Hepatocyte (in vitro differentiated cells): ENCODE data around the gene ABCF1. TPM values are rescaled to one million over a fixed set of nuclear protein-coding genes. Genes with fewer than 3 reads are reported as not detected.

Source experiments
- DNase-seq: peaks from one replicate; pipeline ENCODE4 v3.0.0-alpha.2; 2016; ENCODE audit warnings: low spot score
- H2AFZ ChIP-seq: fragments of 200-600 bp; sonication (generic); 2 replicates; pipeline ENCODE4 v1.6.0; 2016; ENCODE audit warnings: antibody characterized with exemption, mild to moderate bottlenecking
- H3K27ac ChIP-seq: fragments of 200-600 bp; sonication (generic); 2 replicates; pipeline ENCODE4 v1.5.1; 2016; ENCODE audit warnings: mild to moderate bottlenecking
- H3K27me3 ChIP-seq: fragments of 200-600 bp; sonication (generic); 2 replicates; pipeline ENCODE4 v1.6.1; 2016
- H3K36me3 ChIP-seq: fragments of 200-600 bp; sonication (generic); replicated peaks from 2 replicates; pipeline ENCODE4 v1.5.1; 2016; ENCODE audit warnings: low read depth; ENCODE audit not compliant: insufficient read depth
- H3K4me1 ChIP-seq: fragments of 200-600 bp; sonication (generic); 2 replicates; pipeline ENCODE4 v1.5.1; 2016; ENCODE audit warnings: mild to moderate bottlenecking, moderate library complexity; ENCODE audit not compliant: insufficient read depth
- H3K4me2 ChIP-seq: fragments of 200-600 bp; sonication (generic); 2 replicates; pipeline ENCODE4 v1.6.0; 2016
- H3K4me3 ChIP-seq: fragments of 200-600 bp; sonication (generic); 2 replicates; pipeline ENCODE4 v1.5.1; 2016; ENCODE audit warnings: mild to moderate bottlenecking
- H3K79me2 ChIP-seq: fragments of 200-600 bp; sonication (generic); 2 replicates; pipeline ENCODE4 v1.6.0; 2017; ENCODE audit warnings: mild to moderate bottlenecking
- H3K9me2 ChIP-seq: fragments of 200-600 bp; sonication (generic); replicated peaks from 2 replicates; pipeline ENCODE4 v1.6.0; 2017; ENCODE audit warnings: mild to moderate bottlenecking; ENCODE audit not compliant: insufficient read depth
- H3K9me3 ChIP-seq: fragments of 200-600 bp; sonication (generic); 2 replicates; pipeline ENCODE4 v1.5.1; 2016; ENCODE audit warnings: low read depth, mild to moderate bottlenecking
- H4K20me1 ChIP-seq: fragments of 200-600 bp; sonication (generic); 2 replicates; pipeline ENCODE4 v1.6.0; 2016; ENCODE audit warnings: mild to moderate bottlenecking; ENCODE audit not compliant: insufficient read depth, poor library complexity, severe bottlenecking
- CTCF ChIP-seq: fragments of 200-600 bp; sonication (generic); IDR thresholded peaks from 2 replicates; pipeline ENCODE4 v1.5.1; 2016; ENCODE audit warnings: antibody characterized with exemption, mild to moderate bottlenecking; ENCODE audit not compliant: poor library complexity
- EZH2 ChIP-seq: fragments of 200-600 bp; sonication (generic); IDR thresholded peaks from 2 replicates; pipeline ENCODE4 v1.6.1; 2016; ENCODE audit warnings: antibody characterized with exemption, mild to moderate bottlenecking, borderline replicate concordance
- EZH2phosphoT487 ChIP-seq: fragments of 200-600 bp; sonication (generic); IDR thresholded peaks from one replicate; pipeline ENCODE4 v1.6.1; 2018; ENCODE audit warnings: antibody characterized with exemption, mild to moderate bottlenecking, low read depth, moderate library complexity; ENCODE audit not compliant: unreplicated experiment, severe bottlenecking
- WGBS: methylation state at CpG from one replicate; pipeline ENCODE4 v1.1.6; 2016; ENCODE audit warnings: low lambda C conversion rate; ENCODE audit errors: missing lambda C conversion rate; 5-methylcytosine and 5-hydroxymethylcytosine counted together
- polyA plus RNA-seq: library from polyadenylated mRNA; unstranded; fragments of >200 nt; fragmentation: Nextera tagmentation; extraction: Ambion mirVana; gene quantifications from 2 replicates; pipeline ENCODE4 v1.2.1, GENCODE V29; 2016
- total RNA-seq: library from RNA; depleted of rRNA; stranded (reverse); fragments of >200 nt; gene quantifications from 2 replicates; pipeline ENCODE4 v1.2.3, GENCODE V29; 2014

The ABCF1 gene
- total and polyA plus RNA-seq, 2 experiments from 2014 or later = 36.5 to 62.0 TPM

GRCh38 chr6:30616811-30617564, 45.7 kb downstream of the ABCF1 start, which contains the start of gene PPP1R10:
Gene PPP1R10 (minus strand): TSS chr6:30617243. CDS start chr6:30609944, 7,299 bp downstream.
- H3K4me2 ChIP-seq = peak within 1 kb of the TSS; percentile 90
- H3K9me2 ChIP-seq = no peaks in the 10 kb centered on the region
- H3K27ac ChIP-seq = peak within 1 kb of the TSS; percentile 98
- H3K36me3 ChIP-seq = peaks cover 6% of the 10 kb centered on the region
- peak; percentile 100 for DNase-seq
- no peaks in the 10 kb centered on the region for H3K27me3 ChIP-seq
- TF ChIP-seq EZH2phosphoT487 = no peak
- no peak for TF ChIP-seq EZH2
- TF ChIP-seq CTCF = no peak
- peaks cover 14% of the 10 kb centered on the region for H4K20me1 ChIP-seq
- H3K9me3 ChIP-seq = no peaks in the 10 kb centered on the region
- H3K4me1 ChIP-seq = peaks cover 18% of the 10 kb centered on the region
- H2AFZ ChIP-seq = peak within 1 kb of the TSS; percentile 24
- under 1% methylated on average over 40 of the region's 40 CpGs for WGBS
- peaks cover 37% of the 10 kb centered on the region for H3K79me2 ChIP-seq
- H3K4me3 ChIP-seq = peak within 1 kb of the TSS; percentile 81

GRCh38 chr6:30617565-30618269, 46.5 kb downstream of the ABCF1 start, which contains the start of gene MRPS18B:
Gene MRPS18B (plus strand): TSS chr6:30617840. CDS start chr6:30617866, 26 bp downstream.
- Histone ChIP-seq H3K36me3 (peaks cover 6% of the 10 kb centered on the region), H3K27ac (peak within 1 kb of the TSS; percentile 98), H3K4me3 (peak within 1 kb of the TSS; percentile 81), H3K9me2 (no peaks in the 10 kb centered on the region), H3K79me2 (peaks cover 37% of the 10 kb centered on the region), H3K27me3 (no peaks in the 10 kb centered on the region), H3K9me3 (no peaks in the 10 kb centered on the region), H4K20me1 (peaks cover 14% of the 10 kb centered on the region), H3K4me1 (peaks cover 18% of the 10 kb centered on the region), H2AFZ (peak within 1 kb of the TSS; percentile 24), H3K4me2 (peak within 1 kb of the TSS; percentile 90)
- DNase-seq = peak; percentile 98
- TF ChIP-seq CTCF (no peak), EZH2 (no peak), EZH2phosphoT487 (no peak)
- WGBS = under 1% methylated on average over 34 of the region's 34 CpGs

- H3K9me2 ChIP-seq = no peaks in the 10 kb centered on the region
- no peak for DNase-seq
- peak overlapping the region; percentile 91 for H3K27ac ChIP-seq
- H4K20me1 ChIP-seq = peaks cover 9% of the 10 kb centered on the region
- H2AFZ ChIP-seq = peak overlapping the region; percentile 24
- peak overlapping the region; percentile 81 for H3K4me2 ChIP-seq
- H3K27me3 ChIP-seq = no peaks in the 10 kb centered on the region
- H3K36me3 ChIP-seq = peaks cover 6% of the 10 kb centered on the region
- H3K9me3 ChIP-seq = no peaks in the 10 kb centered on the region
- WGBS = 25% methylated on average over 8 of the region's 8 CpGs
- peaks cover 18% of the 10 kb centered on the region for H3K4me1 ChIP-seq
- H3K79me2 ChIP-seq = peaks cover 37% of the 10 kb centered on the region
- H3K4me3 ChIP-seq = peak overlapping the region; percentile 40
- TF ChIP-seq EZH2phosphoT487 = no peak
- no peak for TF ChIP-seq CTCF
- no peak for TF ChIP-seq EZH2
These were observed 47.1 kb downstream of the ABCF1 start for GRCh38 chr6:30618270-30618797.
